ENCODE measurements around the gene BTBD7. TPM values are rescaled to one million over a fixed set of nuclear protein-coding genes. Genes with fewer than 3 reads are reported as not detected.

The BTBD7 gene
- total RNA-seq, 1 experiment from 2014 or later, result 30.8 TPM

DNA sequence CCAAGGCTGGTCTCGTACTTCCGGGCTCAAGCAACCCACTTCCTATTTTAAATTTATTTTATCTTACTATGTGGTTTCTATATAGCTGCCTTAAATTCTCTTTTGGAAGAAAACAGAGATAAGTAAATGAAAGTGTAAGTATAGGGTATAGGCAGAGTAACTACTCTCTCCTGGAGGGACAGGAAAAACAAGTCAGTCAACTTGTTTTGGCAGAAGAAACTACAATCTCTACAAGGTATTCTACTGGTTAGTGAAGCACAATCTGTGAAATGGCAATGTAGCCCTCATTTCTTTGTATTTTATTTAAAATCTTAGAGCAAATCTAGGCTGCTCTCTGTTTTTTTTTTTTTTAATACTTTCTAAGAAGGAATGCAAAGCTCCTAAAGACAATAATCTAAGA is 70.4 kb downstream of the BTBD7 start:
- Histone ChIP-seq H3K9ac (ENCODE audit: low read length) (no peak overlapping the region), H3K4me1 (ENCODE audit: control insufficient read depth in 1 of 2, insufficient read depth in 2 of 2, low read length in 2 of 2) (peaks cover 22 to 38% of the 10 kb centered on the region in 2 experiments), H3K9me2 (ENCODE audit: insufficient read depth) (no peaks in the 10 kb centered on the region), H2AFZ (ENCODE audit: low read depth, low read length, poor library complexity, severe bottlenecking) (no peak overlapping the region), H3K4me2 (ENCODE audit: low read length) (no peak overlapping the region), H3K4me3 (replicated peaks in 1 of 2; ENCODE audit: low read depth in 1 of 2, low read length in 2 of 2) (no peak overlapping the region), H3K36me3 (ENCODE audit: control insufficient read depth in 1 of 2, insufficient read depth in 2 of 2, low read length in 2 of 2) (no peaks in the 10 kb centered on the region), H3K79me2 (ENCODE audit: insufficient read depth, low read length) (peaks cover 13% of the 10 kb centered on the region; the same call in 1 of the 2 replicates), H3K27ac (ENCODE audit: low read depth, low read length) (no peak overlapping the region), H3K9me3 (ENCODE audit: control insufficient read depth in 1 of 2, insufficient read depth in 1 of 2, low read depth in 1 of 2, low read length in 2 of 2) (no peaks in the 10 kb centered on the region), H4K20me1 (ENCODE audit: insufficient read depth) (no peaks in the 10 kb centered on the region), H3K27me3 (ENCODE audit: insufficient read depth, low read length) (no peaks in the 10 kb centered on the region)
- TF ChIP-seq SRF (IDR thresholded peaks at IDR 0.05; ENCODE audit: low read depth) (no peak), RAD21 (IDR thresholded peaks at IDR 0.05; ENCODE audit: low read depth) (no peak), EGR1 (IDR thresholded peaks at IDR 0.05; ENCODE audit: low read depth) (no peak), TCF7L2 (IDR thresholded peaks at IDR 0.05; ENCODE audit: borderline replicate concordance, extremely low read depth, insufficient read depth, insufficient read length) (no peak), SP1 (IDR thresholded peaks at IDR 0.05; ENCODE audit: low read depth) (no peak), JUND (IDR thresholded peaks at IDR 0.05) (no peak), EZH2 (IDR thresholded peaks at IDR 0.05) (no peak), ZFX (IDR thresholded peaks at IDR 0.05) (no peak), YY1 (IDR thresholded peaks at IDR 0.05; ENCODE audit: extremely low read depth, insufficient replicate concordance, low read depth, low read length) (no peak), CBX3 (IDR thresholded peaks at IDR 0.05; ENCODE audit: low read depth) (no peak)
- TF ChIP-seq, protein P1, sequence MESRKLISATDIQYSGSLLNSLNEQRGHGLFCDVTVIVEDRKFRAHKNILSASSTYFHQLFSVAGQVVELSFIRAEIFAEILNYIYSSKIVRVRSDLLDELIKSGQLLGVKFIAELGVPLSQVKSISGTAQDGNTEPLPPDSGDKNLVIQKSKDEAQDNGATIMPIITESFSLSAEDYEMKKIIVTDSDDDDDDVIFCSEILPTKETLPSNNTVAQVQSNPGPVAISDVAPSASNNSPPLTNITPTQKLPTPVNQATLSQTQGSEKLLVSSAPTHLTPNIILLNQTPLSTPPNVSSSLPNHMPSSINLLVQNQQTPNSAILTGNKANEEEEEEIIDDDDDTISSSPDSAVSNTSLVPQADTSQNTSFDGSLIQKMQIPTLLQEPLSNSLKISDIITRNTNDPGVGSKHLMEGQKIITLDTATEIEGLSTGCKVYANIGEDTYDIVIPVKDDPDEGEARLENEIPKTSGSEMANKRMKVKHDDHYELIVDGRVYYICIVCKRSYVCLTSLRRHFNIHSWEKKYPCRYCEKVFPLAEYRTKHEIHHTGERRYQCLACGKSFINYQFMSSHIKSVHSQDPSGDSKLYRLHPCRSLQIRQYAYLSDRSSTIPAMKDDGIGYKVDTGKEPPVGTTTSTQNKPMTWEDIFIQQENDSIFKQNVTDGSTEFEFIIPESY (IDR thresholded peaks at IDR 0.05; ENCODE audit: extremely low read depth, insufficient replicate concordance, low read length), result no peak
- TF ChIP-seq, protein P2, sequence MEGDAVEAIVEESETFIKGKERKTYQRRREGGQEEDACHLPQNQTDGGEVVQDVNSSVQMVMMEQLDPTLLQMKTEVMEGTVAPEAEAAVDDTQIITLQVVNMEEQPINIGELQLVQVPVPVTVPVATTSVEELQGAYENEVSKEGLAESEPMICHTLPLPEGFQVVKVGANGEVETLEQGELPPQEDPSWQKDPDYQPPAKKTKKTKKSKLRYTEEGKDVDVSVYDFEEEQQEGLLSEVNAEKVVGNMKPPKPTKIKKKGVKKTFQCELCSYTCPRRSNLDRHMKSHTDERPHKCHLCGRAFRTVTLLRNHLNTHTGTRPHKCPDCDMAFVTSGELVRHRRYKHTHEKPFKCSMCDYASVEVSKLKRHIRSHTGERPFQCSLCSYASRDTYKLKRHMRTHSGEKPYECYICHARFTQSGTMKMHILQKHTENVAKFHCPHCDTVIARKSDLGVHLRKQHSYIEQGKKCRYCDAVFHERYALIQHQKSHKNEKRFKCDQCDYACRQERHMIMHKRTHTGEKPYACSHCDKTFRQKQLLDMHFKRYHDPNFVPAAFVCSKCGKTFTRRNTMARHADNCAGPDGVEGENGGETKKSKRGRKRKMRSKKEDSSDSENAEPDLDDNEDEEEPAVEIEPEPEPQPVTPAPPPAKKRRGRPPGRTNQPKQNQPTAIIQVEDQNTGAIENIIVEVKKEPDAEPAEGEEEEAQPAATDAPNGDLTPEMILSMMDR (IDR thresholded peaks at IDR 0.05 in 2 of 3, conservative IDR thresholded peaks at IDR 0.05 in 1 of 3; ENCODE audit: borderline replicate concordance in 1 of 3, insufficient read depth in 1 of 3, low read depth in 2 of 3, low read length in 2 of 3), result no peak
- TF ChIP-seq, protein P3, sequence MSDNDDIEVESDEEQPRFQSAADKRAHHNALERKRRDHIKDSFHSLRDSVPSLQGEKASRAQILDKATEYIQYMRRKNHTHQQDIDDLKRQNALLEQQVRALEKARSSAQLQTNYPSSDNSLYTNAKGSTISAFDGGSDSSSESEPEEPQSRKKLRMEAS (IDR thresholded peaks at IDR 0.05), result no peak
- RAD21 ChIA-PET (ENCODE audit: low non-redundant PET in 1 of 2, low total read pairs in 2 of 2, uncharacterized antibody in 2 of 2, unreplicated experiment in 2 of 2), result no interaction called here
- CTCF ChIA-PET, result no interaction called here
- intact Hi-C loops (cut with micrococcal nuclease), result no loop called here
- POLR2A ChIA-PET, result no interaction called here
- BruUV-seq (replicated peaks), result no TSS peak
- DNase-seq (ENCODE audit: low read depth, low spot score), result no peak
- no peak for ATAC-seq
